Neuronal stem cell (in vitro differentiated cells): Measurements from ENCODE around the gene PTPRE.

Experiments
- DNase-seq: peaks from one replicate; pipeline ENCODE4 v3.0.0-alpha.2; 2013; ENCODE audit warnings: low spot score
- H2AFZ ChIP-seq: one replicate; pipeline ENCODE4 v1.6.1; 2013; ENCODE audit warnings: mild to moderate bottlenecking, low read length, inconsistent platforms
- H2AK5ac ChIP-seq: 2 replicates; pipeline ENCODE4 v1.6.1; 2013; ENCODE audit warnings: low read depth, mild to moderate bottlenecking, inconsistent platforms, low read length, moderate library complexity, mixed read lengths
- H2BK120ac ChIP-seq: 2 replicates; pipeline ENCODE4 v1.6.1; 2013; ENCODE audit warnings: low read depth, mild to moderate bottlenecking, inconsistent platforms, low read length, moderate library complexity, mixed read lengths
- H2BK12ac ChIP-seq: one replicate; pipeline ENCODE4 v1.6.1; 2013; ENCODE audit warnings: low read length, inconsistent platforms
- H2BK15ac ChIP-seq: 2 replicates; pipeline ENCODE4 v1.6.1; 2013; ENCODE audit warnings: mild to moderate bottlenecking, low read length, inconsistent platforms, mixed read lengths
- H2BK5ac ChIP-seq: one replicate; pipeline ENCODE4 v1.6.1; 2013; ENCODE audit warnings: inconsistent platforms, mild to moderate bottlenecking, low read length, moderate library complexity
- H3K14ac ChIP-seq: one replicate; pipeline ENCODE4 v1.6.1; 2013; ENCODE audit warnings: low read length, inconsistent platforms
- H3K18ac ChIP-seq: 2 replicates; pipeline ENCODE4 v1.6.1; 2013; ENCODE audit warnings: low read length, inconsistent platforms
- H3K23ac ChIP-seq: 2 replicates; pipeline ENCODE4 v1.6.1; 2013; ENCODE audit warnings: low read depth, mild to moderate bottlenecking, mixed read lengths, low read length, inconsistent platforms; ENCODE audit not compliant: poor library complexity
- H3K27ac ChIP-seq: replicated peaks from 3 replicates; pipeline ENCODE4 v1.5.1; 2013; ENCODE audit warnings: low read length, inconsistent platforms
- H3K27me3 ChIP-seq, 3 experiments: 2 replicates each; pipeline ENCODE4 v1.6.1; 2013; ENCODE audit warnings: low read length in 3 of 3, mild to moderate bottlenecking in 2 of 3, inconsistent platforms in 1 of 3, low read depth in 1 of 3, mixed read lengths in 1 of 3, moderate library complexity in 1 of 3; ENCODE audit not compliant: control insufficient read depth in 3 of 3, insufficient read depth in 3 of 3
- H3K36me3 ChIP-seq, 2 donors: replicated peaks in 1 of 2; 2 replicates each; pipeline ENCODE4 v1.6.1; 2013; ENCODE audit warnings: low read length in 2 of 2; ENCODE audit not compliant: control insufficient read depth in 2 of 2, insufficient read depth in 2 of 2
- H3K4ac ChIP-seq: 2 replicates; pipeline ENCODE4 v1.6.1; 2013; ENCODE audit warnings: inconsistent platforms, mild to moderate bottlenecking, low read length, moderate library complexity
- H3K4me1 ChIP-seq, 2 donors: 1 replicate in 1 of 2; 2 replicates in 1 of 2; pipeline ENCODE4 v1.6.1; 2013; ENCODE audit warnings: low read length in 2 of 2, low read depth in 1 of 2; ENCODE audit not compliant: control insufficient read depth in 2 of 2, insufficient read depth in 1 of 2
- H3K4me2 ChIP-seq: one replicate; pipeline ENCODE4 v1.6.1; 2013; ENCODE audit warnings: mild to moderate bottlenecking, low read length, inconsistent platforms; ENCODE audit not compliant: insufficient read depth, poor library complexity, severe bottlenecking
- H3K4me3 ChIP-seq, 2 donors: 2 replicates each; pipeline ENCODE4 v1.5.1; 2013; ENCODE audit warnings: low read length in 2 of 2, mild to moderate bottlenecking in 2 of 2, inconsistent platforms in 1 of 2, moderate library complexity in 1 of 2
- H3K79me1 ChIP-seq: one replicate; pipeline ENCODE4 v1.6.1; 2013; ENCODE audit warnings: low read depth, mild to moderate bottlenecking, inconsistent platforms, low read length, moderate library complexity
- H3K9ac ChIP-seq: one replicate; pipeline ENCODE4 v1.6.1; 2013; ENCODE audit warnings: mild to moderate bottlenecking, low read depth, low read length, inconsistent platforms; ENCODE audit not compliant: poor library complexity
- H3K9me3 ChIP-seq, 2 donors: replicated peaks in 1 of 2; 2 replicates each; pipeline versions ENCODE3 to v1.6.1; 2013; ENCODE audit warnings: low read length in 2 of 2, mild to moderate bottlenecking in 2 of 2, inconsistent platforms in 1 of 2, low read depth in 1 of 2, mixed read lengths in 1 of 2, moderate library complexity in 1 of 2; ENCODE audit not compliant: control insufficient read depth in 2 of 2, insufficient read depth in 1 of 2
- H4K8ac ChIP-seq: one replicate; pipeline ENCODE4 v1.6.1; 2013; ENCODE audit warnings: low read depth, mild to moderate bottlenecking, inconsistent platforms, low read length, moderate library complexity
- H4K91ac ChIP-seq: one replicate; pipeline ENCODE4 v1.6.1; 2013; ENCODE audit warnings: low read length, low read depth, mild to moderate bottlenecking, inconsistent platforms; ENCODE audit not compliant: poor library complexity
- WGBS, 2 donors: extraction: QIAGEN DNeasy Blood & Tissue Kit; methylation state at CpG; one replicate each; pipeline ENCODE4 v1.1.7; 2013; ENCODE audit warnings: missing lambda C conversion rate in 2 of 2, mixed read lengths in 1 of 2; ENCODE audit not compliant: insufficient read length in 2 of 2, insufficient replicate concordance in 1 of 2; ENCODE audit errors: extremely low coverage in 2 of 2; 5-methylcytosine and 5-hydroxymethylcytosine counted together

PTPRE gene

DNA sequence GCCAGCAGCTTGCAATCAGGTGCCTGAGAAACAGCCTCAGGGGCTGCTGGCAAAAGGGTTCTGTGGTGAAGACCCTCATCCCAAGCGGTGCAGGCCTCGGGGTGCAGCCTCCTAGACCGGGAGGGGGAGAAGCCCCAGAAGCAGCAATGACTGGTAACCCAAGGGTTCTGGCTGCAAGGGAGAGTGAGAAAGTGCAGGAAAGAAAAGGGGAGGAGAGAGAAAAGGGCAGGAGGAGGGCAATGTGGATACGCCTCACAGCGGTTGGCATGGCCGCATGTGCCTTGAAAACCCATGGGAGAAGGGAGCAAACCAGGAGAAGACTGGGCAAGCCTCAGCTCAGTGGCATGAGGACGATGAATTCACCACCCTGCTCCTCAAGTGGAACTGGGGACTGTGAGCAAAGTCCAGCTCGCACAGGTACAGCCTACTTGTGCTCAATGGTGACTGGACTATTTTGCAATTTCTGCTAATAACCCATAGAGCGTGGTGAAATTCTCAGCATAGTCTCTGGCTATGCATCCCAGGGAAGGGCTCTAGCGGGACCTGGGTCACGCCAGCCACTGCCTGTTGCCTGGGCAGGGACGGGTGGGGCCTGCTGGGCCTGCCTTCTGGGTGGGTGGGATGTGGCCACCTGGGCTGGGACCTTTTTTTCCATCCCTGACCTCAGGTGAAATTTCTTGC is 20.4 kb upstream of the PTPRE start:
- no peak overlapping the region for H2AK5ac ChIP-seq
- no peak overlapping the region for H2BK15ac ChIP-seq
- no peaks in the 10 kb centered on the region for H3K36me3 ChIP-seq
- H3K18ac ChIP-seq: no peak overlapping the region
- no CpG with 5 or more reads among the region's 12 CpGs for WGBS, 2 donors
- no peak overlapping the region for H4K8ac ChIP-seq
- no peak overlapping the region for H2BK120ac ChIP-seq
- H3K9ac ChIP-seq: no peak overlapping the region
- no peak overlapping the region for H2BK5ac ChIP-seq
- no peak overlapping the region for H3K14ac ChIP-seq
- H3K27ac ChIP-seq: no peak overlapping the region
- H3K23ac ChIP-seq: no peak overlapping the region
- H3K4ac ChIP-seq: no peak overlapping the region
- no peaks in the 10 kb centered on the region for H3K9me3 ChIP-seq
- peaks cover 0 to 11% (median 0%) of the 10 kb centered on the region in 3 experiments for H3K27me3 ChIP-seq
- no peak overlapping the region for H4K91ac ChIP-seq
- no peak overlapping the region for H3K4me2 ChIP-seq
- no peak overlapping the region for H2BK12ac ChIP-seq
- H3K4me1 ChIP-seq: no peaks in the 10 kb centered on the region
- DNase-seq: no peak
- no peak overlapping the region for H3K4me3 ChIP-seq
- no peak overlapping the region for H2AFZ ChIP-seq
- no peaks in the 10 kb centered on the region for H3K79me1 ChIP-seq

DNA sequence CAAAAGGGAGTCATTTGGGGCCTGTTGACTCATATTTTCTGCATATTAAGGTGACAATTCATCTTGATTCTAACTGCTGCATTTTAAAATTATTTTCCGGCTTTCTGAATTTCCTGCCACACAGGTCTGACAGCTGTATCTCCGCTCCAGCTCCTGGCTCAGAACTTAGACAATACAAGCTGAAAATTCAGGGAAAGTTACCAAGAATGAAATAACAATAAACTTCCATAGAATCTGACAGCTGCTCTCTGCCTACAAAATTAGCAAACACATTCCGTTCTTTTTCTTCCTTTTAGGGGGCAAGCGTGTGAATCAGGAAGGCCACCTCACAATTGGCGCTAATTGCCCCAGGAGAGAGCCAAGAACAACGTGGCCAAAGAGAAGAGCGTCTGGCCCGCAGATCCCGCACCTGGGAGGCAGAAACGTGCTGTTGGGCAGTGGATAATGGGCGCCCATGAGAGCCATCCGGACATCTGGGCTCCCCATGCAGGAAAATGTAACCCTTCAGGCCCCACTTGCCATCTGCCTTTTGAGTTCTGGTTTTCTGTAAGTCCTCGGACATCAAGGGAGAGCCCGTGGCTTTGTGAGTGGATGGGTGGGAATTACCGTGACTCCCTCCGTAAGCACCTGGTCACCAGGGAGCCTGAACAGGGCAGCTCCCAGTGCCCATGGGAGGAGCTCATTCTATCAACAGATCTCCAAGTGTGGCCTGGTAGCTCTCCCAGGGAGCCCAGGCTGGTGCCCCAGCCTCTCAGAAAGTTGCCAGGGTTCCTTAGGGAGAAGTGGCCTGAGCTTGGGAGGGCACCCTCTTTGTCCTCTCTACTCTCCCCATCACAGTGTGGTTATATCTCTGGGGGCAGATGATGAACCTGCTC is 19.1 kb upstream of the PTPRE start:
- Histone ChIP-seq H4K91ac (no peak overlapping the region), H4K8ac (no peak overlapping the region), H3K4ac (no peak overlapping the region), H2BK12ac (no peak overlapping the region), H3K4me1 (no peaks in the 10 kb centered on the region), H3K23ac (no peak overlapping the region), H2AFZ (no peak overlapping the region), H3K79me1 (no peaks in the 10 kb centered on the region), H2BK5ac (no peak overlapping the region), H3K4me3 (no peak overlapping the region), H2BK15ac (no peak overlapping the region), H3K36me3 (no peaks in the 10 kb centered on the region), H3K9me3 (no peaks in the 10 kb centered on the region), H3K18ac (peak overlapping the region; percentile 30), H2AK5ac (no peak overlapping the region), H3K9ac (no peak overlapping the region), H3K27me3 (peaks cover 0 to 9% (median 0%) of the 10 kb centered on the region in 3 experiments), H3K4me2 (no peak overlapping the region), H2BK120ac (no peak overlapping the region), H3K14ac (no peak overlapping the region), H3K27ac (no peak overlapping the region)
- no peak for DNase-seq
- WGBS, 2 donors: no CpG with 5 or more reads among the region's 16 CpGs

GRCh38 chr10:127888521-127889312 is 18.2 kb upstream of the PTPRE start:
- Histone ChIP-seq H2BK15ac (no peak overlapping the region), H2BK5ac (no peak overlapping the region), H3K9me3 (no peaks in the 10 kb centered on the region), H3K23ac (no peak overlapping the region), H3K4me1 (no peaks in the 10 kb centered on the region), H3K9ac (no peak overlapping the region), H4K91ac (no peak overlapping the region), H2BK12ac (no peak overlapping the region), H3K79me1 (no peaks in the 10 kb centered on the region), H3K36me3 (no peaks in the 10 kb centered on the region), H3K4me2 (no peak overlapping the region), H3K4me3 (no peak overlapping the region), H2AFZ (no peak overlapping the region), H3K27ac (no peak overlapping the region), H3K4ac (no peak overlapping the region), H3K14ac (no peak overlapping the region), H4K8ac (no peak overlapping the region), H2BK120ac (no peak overlapping the region), H2AK5ac (no peak overlapping the region), H3K18ac (no peak overlapping the region), H3K27me3 (peaks cover 0 to 6% (median 0%) of the 10 kb centered on the region in 3 experiments)
- WGBS, 2 donors: no CpG with 5 or more reads among the region's 13 CpGs
- DNase-seq: no peak
